Ishikawa (cell line): ENCODE measurements around the gene RNF8.
A peak's percentile ranks its signal among the peaks of the same experiment; 100 is the strongest.

Source experiments
- CEBPB ChIP-seq: IDR thresholded peaks from 2 replicates; pipeline ENCODE4 v1.6.1; 2012
- CREB1 ChIP-seq: IDR thresholded peaks from 2 replicates; pipeline ENCODE4 v1.6.1; 2012; ENCODE audit warnings: low read depth
- EGR1 ChIP-seq: IDR thresholded peaks from 2 replicates; pipeline ENCODE4 v1.6.1; 2012
- EP300 ChIP-seq: IDR thresholded peaks from 2 replicates; pipeline ENCODE4 v1.6.1; 2012; ENCODE audit warnings: borderline replicate concordance
- FOXM1 ChIP-seq: IDR thresholded peaks from 2 replicates; pipeline ENCODE4 v1.6.1; 2012; ENCODE audit warnings: low read depth, borderline replicate concordance
- MAX ChIP-seq: IDR thresholded peaks from 2 replicates; pipeline ENCODE4 v1.6.1; 2012
- NFIC ChIP-seq: IDR thresholded peaks from 2 replicates; pipeline ENCODE4 v1.6.1; 2012
- RAD21 ChIP-seq: IDR thresholded peaks from 2 replicates; pipeline ENCODE4 v1.6.1; 2012; ENCODE audit warnings: low read depth
- REST ChIP-seq: IDR thresholded peaks from 2 replicates; pipeline ENCODE4 v1.6.1; 2012; ENCODE audit warnings: low read depth, mild to moderate bottlenecking
- TAF1 ChIP-seq: IDR thresholded peaks from 2 replicates; pipeline ENCODE4 v1.6.1; 2012; ENCODE audit warnings: low read depth, mild to moderate bottlenecking
- TCF12 ChIP-seq: IDR thresholded peaks from 2 replicates; pipeline ENCODE4 v1.6.1; 2012; ENCODE audit warnings: low read depth
- TEAD4 ChIP-seq: IDR thresholded peaks from 2 replicates; pipeline ENCODE4 v1.6.1; 2012
- USF1 ChIP-seq: IDR thresholded peaks from 2 replicates; pipeline ENCODE4 v1.6.1; 2012
- YY1 ChIP-seq: IDR thresholded peaks from 2 replicates; pipeline ENCODE4 v1.6.1; 2012; ENCODE audit warnings: low read depth
- ZBTB7A ChIP-seq: IDR thresholded peaks from 2 replicates; pipeline ENCODE4 v1.6.1; 2012; ENCODE audit warnings: low read depth

RNF8 gene

GRCh38 chr6:37324131-37325033, 29.4 kb upstream of the RNF8 start:
- TF ChIP-seq TCF12: no peak
- no peak for TF ChIP-seq TEAD4
- TF ChIP-seq NFIC: no peak
- TF ChIP-seq CEBPB: no peak
- no peak for TF ChIP-seq USF1
- TF ChIP-seq FOXM1: no peak
- no peak for TF ChIP-seq YY1
- no peak for TF ChIP-seq EP300
- no peak for TF ChIP-seq REST
- no peak for TF ChIP-seq CREB1
- no peak for TF ChIP-seq EGR1
- TF ChIP-seq RAD21: no peak

DNA sequence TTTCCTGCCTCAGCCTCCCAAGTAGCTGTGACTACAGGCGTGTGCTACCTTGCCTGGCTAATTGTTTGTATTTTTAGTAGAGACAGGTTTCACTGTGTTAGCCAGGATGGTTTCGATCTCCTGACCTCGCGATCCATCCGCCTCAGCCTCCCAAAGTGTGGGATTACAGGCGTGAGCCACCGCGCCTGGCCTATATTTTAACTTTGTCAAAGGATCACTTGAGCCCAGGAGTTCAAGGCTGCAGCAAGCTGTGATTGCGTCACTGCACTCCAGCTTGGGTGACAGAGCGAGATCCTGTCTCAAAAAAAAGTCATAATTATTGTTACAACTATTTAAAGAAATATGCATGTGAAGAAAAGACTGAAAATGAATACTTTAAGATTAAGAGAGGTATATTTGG, 23.4 kb upstream of the RNF8 start:
- TF ChIP-seq CEBPB: peak; percentile 43

GRCh38 chr6:37331047-37331446, 22.7 kb upstream of the RNF8 start:
- TF ChIP-seq ZBTB7A (no peak), CREB1 (no peak), TEAD4 (no peak)

GRCh38 chr6:37332894-37333293, 20.9 kb upstream of the RNF8 start:
- TF ChIP-seq MAX (no peak), TAF1 (no peak), TEAD4 (no peak), USF1 (no peak), EP300 (no peak), NFIC (no peak), CREB1 (no peak), RAD21 (no peak)

DNA sequence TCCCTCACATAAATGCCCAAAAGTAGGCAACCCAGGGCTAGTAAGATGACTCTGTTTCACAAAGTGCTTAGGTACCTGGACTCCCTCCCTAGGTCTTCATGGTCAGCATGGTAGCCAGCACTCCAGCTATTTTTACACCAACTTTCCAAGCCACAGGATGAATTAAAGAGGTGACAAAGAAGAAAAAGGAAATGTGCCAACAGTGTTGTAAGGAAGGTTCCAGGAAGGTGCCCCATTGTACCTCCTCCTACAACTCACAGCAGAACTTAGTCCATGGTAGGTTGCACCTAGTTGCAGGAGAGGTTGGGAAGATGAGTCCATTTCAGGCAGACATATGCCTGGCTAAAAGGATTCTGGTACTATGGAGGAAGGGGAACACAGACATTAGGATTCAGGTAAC, 19.7 kb upstream of the RNF8 start:
- no peak for TF ChIP-seq REST
- no peak for TF ChIP-seq ZBTB7A
- TF ChIP-seq RAD21: no peak
- no peak for TF ChIP-seq YY1
- no peak for TF ChIP-seq CREB1
- no peak for TF ChIP-seq CEBPB
- no peak for TF ChIP-seq EP300
- no peak for TF ChIP-seq TEAD4
- TF ChIP-seq USF1: no peak
- TF ChIP-seq TCF12: no peak
- no peak for TF ChIP-seq MAX

- TF ChIP-seq ZBTB7A (no peak), USF1 (no peak), EP300 (no peak), EGR1 (no peak), CEBPB (no peak), TCF12 (no peak), CREB1 (no peak)
Measured at GRCh38 chr6:37338745-37339255, 15.0 kb upstream of the RNF8 start.
